WERI-Rb-1 (cell line): ENCODE results near the gene IFNA21.
"Not testable (repeated sequence)": the region's sequence is repeated elsewhere in the genome, so short reads cannot be mapped to it uniquely, and the experiment has no call there.

Experiments used
- DNase-seq: peaks from one replicate; pipeline ENCODE4 v3.0.0-alpha.2; 2020
- H3K27ac ChIP-seq: fragments of 250-450 bp; sonication (Bioruptor Pico); 2 replicates; pipeline ENCODE4 v1.5.1; 2020; ENCODE audit warnings: mild to moderate bottlenecking, moderate library complexity
- H3K27me3 ChIP-seq: fragments of 250-450 bp; sonication (Bioruptor Pico); 2 replicates; pipeline ENCODE4 v1.5.1; 2021; ENCODE audit warnings: mild to moderate bottlenecking, low read depth, moderate library complexity; ENCODE audit not compliant: insufficient read depth, severe bottlenecking
- H3K36me3 ChIP-seq: fragments of 250-450 bp; sonication (Bioruptor Pico); 2 replicates; pipeline ENCODE4 v1.5.1; 2020; ENCODE audit warnings: mild to moderate bottlenecking, moderate library complexity
- H3K4me3 ChIP-seq: 2 replicates; pipeline ENCODE4 v1.5.1; 2011; ENCODE audit warnings: low read depth, mild to moderate bottlenecking, control low read depth, low read length
- H3K9me3 ChIP-seq: fragments of 250-450 bp; sonication (Bioruptor Pico); 2 replicates; pipeline ENCODE4 v1.5.1; 2021; ENCODE audit warnings: mild to moderate bottlenecking, moderate library complexity; ENCODE audit not compliant: severe bottlenecking
- TF ChIP-seq, protein P1 (sequence below): IDR thresholded peaks from 2 replicates; pipeline ENCODE4 v1.5.1; 2011; ENCODE audit warnings: low read depth, mild to moderate bottlenecking, control low read depth, inconsistent platforms, low read length

IFNA21 gene

DNA sequence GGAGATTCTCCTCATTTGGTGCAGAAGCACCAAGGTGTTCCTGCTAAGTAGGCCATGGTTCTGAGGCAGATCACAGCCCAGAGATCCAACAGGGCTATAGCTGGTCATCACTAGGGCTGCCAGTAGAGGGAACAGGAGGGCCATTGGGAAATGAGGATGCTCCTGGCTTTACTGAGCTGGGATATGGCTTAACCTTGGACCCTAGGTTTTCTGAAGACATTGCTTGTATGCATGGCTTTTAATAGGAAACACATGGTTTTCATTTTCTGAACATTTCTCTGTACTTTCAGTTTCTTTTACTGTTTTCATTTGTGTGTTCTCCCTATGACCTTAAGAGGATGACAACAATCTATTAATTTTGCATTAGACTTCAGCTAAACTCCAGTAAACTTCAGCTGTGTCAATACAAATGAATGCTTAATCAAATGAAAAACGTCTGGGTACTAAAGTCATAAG is 25.0 kb downstream of the IFNA21 start, which contains the start of gene IFNW1:
Gene IFNW1, minus strand, starts transcription at position 406 of the 456 bp plus-strand sequence. Its CDS starts 262 bp downstream, at position 144.
- Histone ChIP-seq H3K27me3 (no peaks in the 10 kb centered on the region), H3K27ac (no peak within 1 kb of the TSS), H3K9me3 (no peaks in the 10 kb centered on the region), H3K4me3 (no peak within 1 kb of the TSS), H3K36me3 (no peaks in the 10 kb centered on the region)
- TF ChIP-seq, protein P1, sequence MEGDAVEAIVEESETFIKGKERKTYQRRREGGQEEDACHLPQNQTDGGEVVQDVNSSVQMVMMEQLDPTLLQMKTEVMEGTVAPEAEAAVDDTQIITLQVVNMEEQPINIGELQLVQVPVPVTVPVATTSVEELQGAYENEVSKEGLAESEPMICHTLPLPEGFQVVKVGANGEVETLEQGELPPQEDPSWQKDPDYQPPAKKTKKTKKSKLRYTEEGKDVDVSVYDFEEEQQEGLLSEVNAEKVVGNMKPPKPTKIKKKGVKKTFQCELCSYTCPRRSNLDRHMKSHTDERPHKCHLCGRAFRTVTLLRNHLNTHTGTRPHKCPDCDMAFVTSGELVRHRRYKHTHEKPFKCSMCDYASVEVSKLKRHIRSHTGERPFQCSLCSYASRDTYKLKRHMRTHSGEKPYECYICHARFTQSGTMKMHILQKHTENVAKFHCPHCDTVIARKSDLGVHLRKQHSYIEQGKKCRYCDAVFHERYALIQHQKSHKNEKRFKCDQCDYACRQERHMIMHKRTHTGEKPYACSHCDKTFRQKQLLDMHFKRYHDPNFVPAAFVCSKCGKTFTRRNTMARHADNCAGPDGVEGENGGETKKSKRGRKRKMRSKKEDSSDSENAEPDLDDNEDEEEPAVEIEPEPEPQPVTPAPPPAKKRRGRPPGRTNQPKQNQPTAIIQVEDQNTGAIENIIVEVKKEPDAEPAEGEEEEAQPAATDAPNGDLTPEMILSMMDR, result 0 out of 2 replicates have a peak, but pooled peaks have one; percentile 25
- DNase-seq, result no peak

DNA sequence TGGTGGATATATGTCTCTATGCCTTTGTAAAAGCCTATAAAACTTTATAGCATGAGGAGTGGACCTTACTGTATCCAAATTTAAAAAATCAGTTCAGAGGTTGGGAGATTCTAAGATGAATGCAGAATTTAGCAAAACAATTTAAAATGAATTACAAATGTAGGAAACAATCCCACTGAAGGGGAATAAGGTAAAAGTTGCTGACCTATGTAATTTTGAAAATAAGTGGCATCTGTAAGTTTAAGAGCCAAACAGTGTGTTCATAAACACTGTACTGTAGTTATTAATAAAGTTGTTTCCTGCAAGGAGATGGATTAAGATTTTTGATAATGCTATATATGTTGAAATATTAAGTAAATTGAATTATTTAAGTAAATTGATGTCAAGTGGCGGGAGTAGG is 29.4 kb downstream of the IFNA21 start:
- H3K27me3 ChIP-seq, result peaks cover 8% of the 10 kb centered on the region
- TF ChIP-seq, protein P1, result no peak
- no peaks in the 10 kb centered on the region for H3K9me3 ChIP-seq
- no peak overlapping the region for H3K27ac ChIP-seq
- H3K36me3 ChIP-seq, result no peaks in the 10 kb centered on the region
- DNase-seq, result no peak
- no peak overlapping the region for H3K4me3 ChIP-seq

DNA sequence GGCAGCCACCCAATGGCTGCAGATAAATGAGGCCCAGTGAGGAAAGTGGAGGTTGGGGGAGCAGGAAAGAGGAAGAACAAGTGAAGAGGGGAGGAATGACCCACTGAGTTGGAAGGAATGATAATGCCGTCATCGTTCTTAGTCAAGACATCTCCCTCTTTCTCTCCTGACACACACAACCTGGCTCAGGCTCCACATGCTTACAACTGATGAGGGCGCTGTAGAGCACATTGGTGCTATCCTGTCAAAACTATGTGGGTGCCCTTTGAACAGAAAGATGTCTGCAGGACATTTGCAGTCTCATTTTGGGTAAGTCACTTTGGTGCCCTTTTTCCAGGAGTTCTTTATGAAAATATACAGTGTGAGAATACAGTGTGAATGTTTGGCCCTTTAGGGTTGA is 30.7 kb downstream of the IFNA21 start:
- DNase-seq, result no peak
- TF ChIP-seq, protein P1, result no peak
- H3K9me3 ChIP-seq, result no peaks in the 10 kb centered on the region
- H3K4me3 ChIP-seq, result no peak overlapping the region
- no peak overlapping the region for H3K27ac ChIP-seq
- peaks cover 9% of the 10 kb centered on the region for H3K27me3 ChIP-seq
- H3K36me3 ChIP-seq, result no peaks in the 10 kb centered on the region

DNA sequence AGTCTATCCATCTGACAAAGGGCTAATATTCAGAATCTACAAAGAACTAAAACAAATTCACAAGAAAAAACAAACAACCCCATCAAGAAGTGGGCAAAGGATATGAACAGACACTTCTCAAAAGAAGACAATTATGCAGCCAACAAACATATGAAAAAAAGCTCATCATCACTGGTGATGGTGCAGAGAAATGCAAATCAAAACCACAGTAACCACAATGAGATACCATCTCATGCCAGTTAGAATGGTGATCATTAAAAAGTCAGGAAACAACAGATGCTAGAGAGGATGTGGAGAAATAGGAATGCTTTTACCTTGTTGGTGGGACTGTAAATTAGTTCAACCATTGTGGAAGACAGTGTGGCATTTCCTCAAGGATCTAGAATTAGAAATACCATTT is 38.3 kb downstream of the IFNA21 start:
- not testable (repeated sequence) for DNase-seq, H3K27me3 ChIP-seq, H3K27ac ChIP-seq, H3K36me3 ChIP-seq, H3K4me3 ChIP-seq, H3K9me3 ChIP-seq

DNA sequence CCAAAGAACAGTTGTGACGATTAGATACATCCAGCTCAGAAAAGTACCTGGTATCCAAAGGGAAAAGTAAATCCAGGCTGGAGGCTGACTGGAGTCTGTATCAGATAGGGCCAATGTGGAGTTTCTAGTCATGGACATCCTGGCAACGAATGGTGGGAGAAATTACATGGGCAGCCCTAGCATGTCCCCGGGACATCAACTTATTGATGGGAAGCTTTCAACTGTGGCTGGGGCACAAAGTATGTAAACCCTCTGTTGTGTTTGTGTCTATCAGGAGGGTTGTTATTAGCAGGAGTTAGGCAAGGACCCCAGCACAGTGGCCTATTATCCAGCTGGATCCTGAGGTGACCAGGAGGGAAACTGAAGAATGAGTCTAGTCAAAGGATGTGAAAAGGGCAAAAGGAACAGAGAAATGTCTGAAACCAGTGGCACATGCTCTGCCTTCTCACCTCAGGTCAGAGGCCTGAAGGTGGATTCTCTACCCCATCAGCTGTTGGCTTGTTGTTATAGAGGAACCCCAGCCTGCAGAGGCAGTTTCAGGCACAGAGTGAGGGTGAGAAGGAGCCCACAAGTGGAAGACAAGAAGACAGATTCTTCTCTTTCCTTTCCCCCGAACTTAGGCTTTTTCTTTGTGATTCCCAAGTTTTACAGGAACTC is 44.7 kb downstream of the IFNA21 start:
- TF ChIP-seq, protein P1, result no peak

DNA sequence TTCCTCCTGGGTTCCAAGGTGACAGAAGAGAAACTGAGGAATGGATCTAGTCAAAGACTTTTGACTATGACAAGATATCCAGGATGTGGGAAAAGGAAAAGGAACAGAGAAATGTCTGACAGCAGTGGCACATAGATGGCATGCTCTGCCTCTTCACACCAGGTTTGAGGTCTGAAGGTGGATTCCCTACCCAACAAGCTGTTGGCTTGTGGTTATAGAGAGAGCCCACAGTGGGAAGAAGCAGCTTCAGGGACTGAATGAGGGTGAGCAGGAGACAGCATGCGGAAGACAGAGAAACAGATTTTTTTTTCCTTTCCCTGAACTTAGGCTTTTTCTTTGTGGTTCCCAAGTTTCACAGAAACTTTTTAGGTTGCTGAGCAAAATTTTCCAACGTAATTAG is 45.4 kb downstream of the IFNA21 start:
- H3K36me3 ChIP-seq, result no peaks in the 10 kb centered on the region
- no peak overlapping the region for H3K27ac ChIP-seq
- H3K27me3 ChIP-seq, result no peaks in the 10 kb centered on the region
- TF ChIP-seq, protein P1, result no peak
- no peak overlapping the region for H3K4me3 ChIP-seq
- no peak for DNase-seq
- H3K9me3 ChIP-seq, result no peaks in the 10 kb centered on the region

More for the DNA sequence above, 44.7 kb downstream of the IFNA21 start:
- DNase-seq, result no peak
- Histone ChIP-seq H3K4me3 (no peak overlapping the region), H3K36me3 (no peaks in the 10 kb centered on the region), H3K27ac (no peak overlapping the region), H3K9me3 (no peaks in the 10 kb centered on the region), H3K27me3 (no peaks in the 10 kb centered on the region)
